H1 (cell line): Measurements from ENCODE around the gene RIOK3. TPM values are rescaled to one million over a fixed set of nuclear protein-coding genes. Genes with fewer than 3 reads are reported as not detected.

Experiments
- CTCF ChIA-PET: fragments of 300-600 bp; sonication (Branson Sonifier 250); formaldehyde crosslinking; loops from one replicate; lab custom pipeline; 2021; ENCODE audit not compliant: partially characterized antibody; lab: Charles Lee
- POLR2A ChIA-PET: fragments of 300-600 bp; sonication (Branson Sonifier 250); formaldehyde crosslinking; loops from one replicate; lab custom pipeline; 2021; ENCODE audit warnings: inconsistent platforms; ENCODE audit not compliant: partially characterized antibody; lab: Charles Lee
- DNase-seq, 2 experiments: peaks; one replicate each; pipeline versions ENCODE4 v3.0.0 to v3.0.0-alpha.2; 2010 to 2022; ENCODE audit warnings: low spot score in 2 of 2, low read depth in 1 of 2, mixed read lengths in 1 of 2
- FAIRE-seq: peaks from 2 replicates; lab custom pipeline; 2011; peaks lifted over from hg19 to GRCh38; lab: Jason Lieb, UNC
- H2AFZ ChIP-seq: 2 replicates; pipeline ENCODE4 v1.8.1; 2012; ENCODE audit warnings: low read length, inconsistent platforms
- H2AK5ac ChIP-seq: 2 replicates; pipeline ENCODE4 v1.6.1; 2013; ENCODE audit warnings: low read depth, low read length
- H2BK120ac ChIP-seq: replicated peaks from 2 replicates; pipeline ENCODE3; 2013; ENCODE audit warnings: low read depth, low read length, inconsistent platforms
- H2BK12ac ChIP-seq: 2 replicates; pipeline ENCODE4 v1.6.1; 2013; ENCODE audit warnings: low read depth, low read length
- H2BK15ac ChIP-seq: 2 replicates; pipeline ENCODE4 v1.6.1; 2013; ENCODE audit warnings: low read length
- H2BK20ac ChIP-seq: 2 replicates; pipeline ENCODE4 v1.6.1; 2013; ENCODE audit warnings: low read length
- H2BK5ac ChIP-seq: 2 replicates; pipeline ENCODE4 v1.6.1; 2013; ENCODE audit warnings: low read depth, low read length
- H3K14ac ChIP-seq: 2 replicates; pipeline ENCODE4 v1.6.1; 2013; ENCODE audit warnings: inconsistent platforms; ENCODE audit not compliant: insufficient read length
- H3K18ac ChIP-seq: 2 replicates; pipeline ENCODE4 v1.6.1; 2013; ENCODE audit warnings: low read length; ENCODE audit errors: extremely low read depth
- H3K23ac ChIP-seq: 2 replicates; pipeline ENCODE4 v1.6.1; 2013; ENCODE audit warnings: inconsistent platforms; ENCODE audit not compliant: insufficient read length
- H3K23me2 ChIP-seq: 2 replicates; pipeline ENCODE4 v1.6.1; 2013; ENCODE audit warnings: low read depth, low read length
- H3K27ac ChIP-seq: 2 replicates; pipeline ENCODE4 v1.6.1; 2011; ENCODE audit warnings: low read depth, low read length, inconsistent platforms
- H3K27me3 ChIP-seq, 4 experiments: replicated peaks in 1 of 4; 1 replicate in 1 of 4; 2 replicates in 3 of 4; pipeline versions ENCODE4 v1.6.1 to v1.8.1; 2011 to 2013; ENCODE audit warnings: low read length in 3 of 4, mild to moderate bottlenecking in 3 of 4, inconsistent platforms in 2 of 4, mixed read lengths in 2 of 4, moderate library complexity in 1 of 4; ENCODE audit not compliant: control insufficient read depth in 3 of 4, insufficient read depth in 3 of 4; ENCODE audit errors: extremely low read depth in 1 of 4
- H3K36me3 ChIP-seq, 4 experiments: 2 replicates each; pipeline versions ENCODE4 v1.6.1 to v1.8.1; 2011 to 2013; ENCODE audit warnings: mild to moderate bottlenecking in 4 of 4, low read length in 3 of 4, moderate library complexity in 2 of 4, control low read depth in 1 of 4, inconsistent platforms in 1 of 4; ENCODE audit not compliant: insufficient read depth in 4 of 4, control insufficient read depth in 2 of 4
- H3K4ac ChIP-seq: replicated peaks from 2 replicates; pipeline ENCODE3; 2013; ENCODE audit warnings: low read length, low read depth, mixed read lengths, inconsistent platforms; ENCODE audit not compliant: insufficient read length
- H3K4me1 ChIP-seq, 4 experiments: replicated peaks in 1 of 4; 1 replicate in 1 of 4; 2 replicates in 3 of 4; pipeline versions ENCODE4 v1.6.1 to v1.8.1; 2011 to 2013; ENCODE audit warnings: low read length in 3 of 4, inconsistent platforms in 2 of 4, mixed read lengths in 1 of 4; ENCODE audit not compliant: insufficient read depth in 4 of 4, control insufficient read depth in 3 of 4
- H3K4me2 ChIP-seq, 2 experiments: 2 replicates each; pipeline versions ENCODE4 v1.6.1 to v1.8.1; 2011 to 2013; ENCODE audit warnings: low read depth in 2 of 2, low read length in 2 of 2, control low read depth in 1 of 2, inconsistent platforms in 1 of 2, mild to moderate bottlenecking in 1 of 2; ENCODE audit not compliant: insufficient read depth in 1 of 2
- H3K4me3 ChIP-seq, 4 experiments: fragments of 200-600, 300-600 bp in 1 of 4; sonication (generic), shearing (Covaris generic), sonication (Bioruptor Twin) in 1 of 4; 2 replicates each; pipeline versions ENCODE4 v1.5.1 to v1.8.1; 2011 to 2016; ENCODE audit warnings: low read length in 4 of 4, low read depth in 3 of 4, control low read depth in 2 of 4, inconsistent platforms in 2 of 4, mild to moderate bottlenecking in 2 of 4, mixed read lengths in 1 of 4, moderate library complexity in 1 of 4; ENCODE audit not compliant: insufficient read depth in 2 of 4; ENCODE audit errors: extremely low read depth in 1 of 4
- H3K56ac ChIP-seq: replicated peaks from 2 replicates; pipeline ENCODE3; 2013; ENCODE audit warnings: low read depth, mild to moderate bottlenecking, mixed read lengths, low read length, inconsistent platforms; ENCODE audit not compliant: insufficient read length
- H3K79me1 ChIP-seq: 2 replicates; pipeline ENCODE4 v1.6.1; 2013; ENCODE audit warnings: low read depth, low read length, control low read depth
- H3K79me2 ChIP-seq, 2 experiments: 2 replicates each; pipeline versions ENCODE4 v1.6.1 to v1.8.1; 2012 to 2013; ENCODE audit warnings: low read length in 2 of 2, mild to moderate bottlenecking in 2 of 2, inconsistent platforms in 1 of 2; ENCODE audit not compliant: insufficient read depth in 2 of 2, control insufficient read depth in 1 of 2
- H3K9ac ChIP-seq, 4 experiments: replicated peaks in 1 of 4; 1 replicate in 1 of 4; 2 replicates in 3 of 4; pipeline versions ENCODE4 v1.6.1 to v1.8.1; 2011 to 2013; ENCODE audit warnings: low read depth in 3 of 4, low read length in 3 of 4, control low read depth in 2 of 4, mild to moderate bottlenecking in 2 of 4, moderate library complexity in 2 of 4, inconsistent platforms in 1 of 4; ENCODE audit errors: extremely low read depth in 1 of 4
- H3K9me3 ChIP-seq, 2 experiments: 2 replicates each; pipeline versions ENCODE4 v1.6.1 to v1.8.1; 2012 to 2013; ENCODE audit warnings: mild to moderate bottlenecking in 2 of 2, moderate library complexity in 2 of 2, control low read depth in 1 of 2, inconsistent platforms in 1 of 2, low read depth in 1 of 2, low read length in 1 of 2, mixed read lengths in 1 of 2; ENCODE audit not compliant: insufficient read depth in 2 of 2
- H4K20me1 ChIP-seq, 2 experiments: replicated peaks in 1 of 2; 2 replicates each; pipeline versions ENCODE3 to v1.8.1; 2011 to 2013; ENCODE audit warnings: inconsistent platforms in 2 of 2, low read length in 2 of 2, mild to moderate bottlenecking in 1 of 2; ENCODE audit not compliant: insufficient read depth in 2 of 2, control insufficient read depth in 1 of 2
- H4K5ac ChIP-seq: 2 replicates; pipeline ENCODE4 v1.6.1; 2013; ENCODE audit warnings: low read length, low read depth, mixed read lengths, inconsistent platforms; ENCODE audit not compliant: insufficient read length
- H4K8ac ChIP-seq: 2 replicates; pipeline ENCODE4 v1.8.0; 2013; ENCODE audit warnings: mild to moderate bottlenecking, moderate library complexity, low read length, inconsistent platforms; ENCODE audit not compliant: insufficient read depth; ENCODE audit errors: extremely low read depth
- H4K91ac ChIP-seq: replicated peaks from 2 replicates; pipeline ENCODE3; 2013; ENCODE audit warnings: low read length, mixed read lengths, inconsistent platforms; ENCODE audit not compliant: insufficient read length
- PHF8 ChIP-seq: fragments of 200-600 bp; sonication (generic); conservative IDR thresholded peaks from 2 replicates; pipeline ENCODE4 v1.7.1; 2012; ENCODE audit warnings: low read depth, mild to moderate bottlenecking, inconsistent platforms, low read length, moderate library complexity
- SIRT6 ChIP-seq: IDR thresholded peaks from one replicate; pipeline ENCODE4 v1.7.1; 2012; ENCODE audit warnings: low read length, inconsistent platforms
- TEAD4 ChIP-seq: IDR thresholded peaks from 2 replicates; pipeline ENCODE4 v1.6.1; 2012; ENCODE audit warnings: low read depth, low read length, inconsistent platforms, mixed read lengths
- WGBS, 2 experiments: shearing (Covaris generic) in 1 of 2; methylation state at CpG; one replicate each; pipeline versions ENCODE4 v1.1.6 to v1.1.7; 2013 to 2015; ENCODE audit warnings: low lambda C conversion rate in 2 of 2, mixed read lengths in 2 of 2, inconsistent platforms in 1 of 2, low coverage in 1 of 2, missing lambda C conversion rate in 1 of 2; ENCODE audit not compliant: insufficient replicate concordance in 2 of 2, insufficient coverage in 1 of 2, insufficient read length in 1 of 2; ENCODE audit errors: extremely low coverage in 1 of 2, missing lambda C conversion rate in 1 of 2; 5-methylcytosine and 5-hydroxymethylcytosine counted together
- polyA plus RNA-seq, 7 experiments: library from polyadenylated mRNA; depleted of rRNA in 3 of 7; stranded (reverse) in 5 of 7; unstranded in 2 of 7; fragments of >200 nt in 5 of 7; fragments of 200-250 nt in 2 of 7; gene quantifications; 1 replicate in 5 of 7; 2 replicates in 1 of 7; 4 replicates in 1 of 7; pipeline versions ENCODE4 v1.2.1 to v1.2.3, GENCODE V29; 2011 to 2013; ENCODE audit warnings: missing spikeins in 2 of 7, mixed read lengths in 2 of 7
- total RNA-seq: library from RNA; stranded (reverse); fragmentation: NEBNext Ultra II Directional; extraction: Animal tissue kit (Norgen Biotek cat#: 25700); gene quantifications from 2 replicates; pipeline ENCODE4 v1.2.1, GENCODE V29; 2021

Gene RIOK3
- total and polyA plus RNA-seq, 2 of the 8 experiments (the other 6 are each of a cell fraction or from before 2014, with no cell fraction given): 7.5 to 24.3 TPM

- TF ChIP-seq PHF8: no peak
- no peak for TF ChIP-seq TEAD4
- TF ChIP-seq SIRT6: no peak
- Histone ChIP-seq H4K20me1 (peaks cover 0 to 4% of the 10 kb centered on the region in 2 experiments), H4K91ac (no peak overlapping the region), H2BK5ac (no peak overlapping the region), H2BK12ac (no peak overlapping the region), H3K14ac (no peak overlapping the region), H3K4me1 (no peaks in the 10 kb centered on the region), H2AK5ac (no peak overlapping the region), H3K4ac (no peak overlapping the region), H3K9ac (peak overlapping the region in 3 of 4 experiments; percentile 46 to 67 (median 56); a peak in 6 of 7 replicates), H3K4me2 (peak overlapping the region; percentile 75 to 79), H3K27ac (no peak overlapping the region), H4K5ac (no peak overlapping the region), H3K79me1 (no peaks in the 10 kb centered on the region; the same call in 1 of the 2 replicates), H3K23ac (no peak overlapping the region), H2BK120ac (no peak overlapping the region), H2BK20ac (no peak overlapping the region), H3K36me3 (no peaks in the 10 kb centered on the region), H3K18ac (no peak overlapping the region), H4K8ac (no peak overlapping the region), H3K79me2 (peaks cover 0 to 38% of the 10 kb centered on the region in 2 experiments; a peak in 3 of 4 replicates), H3K27me3 (no peaks in the 10 kb centered on the region), H3K9me3 (no peaks in the 10 kb centered on the region), H3K23me2 (peaks cover 3% of the 10 kb centered on the region; the same call in 1 of the 2 replicates), H3K4me3 (peak overlapping the region; percentile 82 to 96 (median 95)), H2BK15ac (no peak overlapping the region), H3K56ac (no peak overlapping the region), H2AFZ (no peak overlapping the region)
- POLR2A ChIA-PET: no interaction called here
- no peak for FAIRE-seq
- 22% methylated on average over 9 of the region's 11 CpGs; no CpG with 5 or more reads in 1 of the 2 experiments for WGBS, 2 experiments
- no peak for DNase-seq
- CTCF ChIA-PET: interaction anchor here (0.8 to 1.5 kb wide), 2 partner anchors 42 to 247 kb away, joined by 3 to 4 read pairs; no protein-coding TSS in a partner anchor
These were observed 582 bp downstream of the RIOK3 start for GRCh38 chr18:23453680-23454058.
